TTC549 (cell line): ENCODE measurements around the gene DIDO1.
"Not testable (repeated sequence)": the region's sequence is repeated elsewhere in the genome, so short reads cannot be mapped to it uniquely, and the experiment has no call there.

Source experiments
- FAIRE-seq: peaks from 2 replicates; lab custom pipeline; 2012; peaks lifted over from hg19 to GRCh38; lab: Jason Lieb, UNC

The DIDO1 gene

GRCh38 chr20:62962221-62962879 lies 36.0 kb upstream of the DIDO1 start:
- no peak for FAIRE-seq

GRCh38 chr20:62961799-62962198 lies 35.5 kb upstream of the DIDO1 start:
- FAIRE-seq: no peak

GRCh38 chr20:62961310-62961783 lies 35.0 kb upstream of the DIDO1 start:
- FAIRE-seq: no peak

DNA sequence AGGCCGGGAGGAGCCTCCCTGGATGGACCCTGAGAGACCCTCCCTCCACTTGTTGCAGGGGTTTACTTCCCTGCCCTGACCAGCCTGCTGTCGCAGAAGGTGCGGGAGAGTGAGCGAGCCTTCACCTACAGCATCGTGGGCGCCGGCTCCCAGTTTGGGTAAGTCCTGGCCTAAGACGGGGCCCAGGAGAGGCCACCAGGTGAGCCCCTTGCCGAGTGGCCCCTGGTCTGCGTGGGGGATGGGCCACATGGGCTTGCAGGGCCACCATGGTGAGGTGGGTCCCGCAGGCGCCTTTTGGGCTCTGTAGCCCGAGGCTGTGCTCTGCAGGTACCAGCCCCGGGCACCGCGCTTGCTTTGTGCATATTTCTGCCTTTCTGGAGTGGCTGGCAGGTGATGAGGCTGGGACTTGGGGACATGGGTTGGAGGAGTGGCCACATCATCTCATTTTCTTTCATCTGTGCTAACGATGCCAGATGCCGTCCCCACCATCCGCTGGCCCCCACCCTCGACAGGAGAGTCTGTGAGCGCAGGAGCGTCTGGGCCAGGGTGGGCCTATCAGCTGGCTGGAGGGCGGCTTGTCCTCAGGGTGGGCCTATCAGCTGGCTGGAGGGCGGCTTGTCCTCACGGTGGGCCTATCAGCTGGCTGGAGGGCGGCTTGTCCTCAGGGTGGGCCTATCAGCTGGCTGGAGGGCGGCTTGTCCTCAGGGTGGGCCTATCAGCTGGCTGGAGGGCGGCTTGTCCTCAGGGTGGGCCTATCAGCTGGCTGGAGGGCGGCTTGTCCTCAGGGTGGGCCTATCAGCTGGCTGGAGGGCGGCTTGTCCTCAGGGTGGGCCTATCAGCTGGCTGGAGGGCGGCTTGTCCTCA lies 34.4 kb upstream of the DIDO1 start:
- FAIRE-seq: not testable (repeated sequence)

DNA sequence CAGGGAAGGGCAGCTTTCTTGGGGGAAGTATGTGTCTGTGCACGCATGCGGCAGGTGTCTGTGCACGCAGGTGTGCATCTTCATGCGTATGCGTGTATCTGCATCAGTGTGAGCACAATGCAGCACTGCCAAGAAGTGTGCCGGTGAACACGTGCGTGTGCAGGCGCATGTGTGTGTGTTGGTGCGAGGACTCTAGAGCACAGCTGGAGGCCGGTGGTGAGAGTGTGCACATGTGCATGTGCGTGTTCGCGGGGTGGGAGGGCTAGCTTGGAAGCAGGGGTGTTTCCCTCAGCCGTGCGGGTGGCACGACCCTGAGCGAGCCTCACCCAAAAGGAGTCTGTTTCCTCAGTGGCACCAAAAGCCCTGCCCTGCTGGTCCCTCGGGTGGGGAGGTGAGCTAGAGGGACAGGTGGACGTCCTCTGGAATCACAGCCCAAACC lies 33.7 kb upstream of the DIDO1 start:
- FAIRE-seq: no peak

GRCh38 chr20:62959101-62959971 lies 33.0 kb upstream of the DIDO1 start:
- no peak for FAIRE-seq

DNA sequence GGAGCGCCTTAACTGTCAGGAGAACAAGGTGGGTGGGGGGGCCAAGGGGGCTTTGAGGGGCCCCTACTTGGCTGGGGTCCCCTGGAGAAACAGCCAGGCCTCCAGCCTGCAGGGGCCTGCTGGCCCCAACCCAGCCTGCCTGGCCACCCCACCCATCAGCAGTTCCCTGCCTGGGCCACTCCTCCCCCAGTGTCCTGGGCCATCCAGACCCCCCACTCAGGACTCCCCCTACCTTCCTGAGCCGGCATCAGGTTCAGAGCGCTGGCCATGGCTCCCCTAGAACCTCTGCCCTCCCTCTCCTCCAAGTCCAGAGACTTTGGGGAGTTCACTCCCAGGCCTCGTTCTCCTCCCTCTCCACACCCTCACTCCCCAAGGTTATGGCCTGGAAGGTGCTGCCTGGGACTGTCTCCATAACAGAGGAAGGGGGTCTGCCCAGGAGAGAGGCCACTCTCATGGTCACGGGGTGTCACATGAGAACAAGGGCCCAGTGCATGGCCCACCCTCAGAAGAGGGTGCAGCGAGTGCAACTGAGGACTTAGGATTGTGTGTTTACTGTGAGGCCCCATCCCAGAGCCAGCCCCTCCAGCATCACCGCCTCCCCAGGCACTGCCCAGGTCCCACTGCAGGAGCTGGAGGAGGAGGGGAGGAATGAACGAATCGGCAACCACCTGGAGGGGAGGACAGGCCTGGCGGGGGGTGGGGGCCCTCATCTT lies 32.2 kb upstream of the DIDO1 start:
- FAIRE-seq: no peak

GRCh38 chr20:62957136-62958117 lies 31.1 kb upstream of the DIDO1 start:
- no peak for FAIRE-seq

GRCh38 chr20:62956387-62957135 lies 30.3 kb upstream of the DIDO1 start:
- no peak for FAIRE-seq

GRCh38 chr20:62955519-62956386 lies 29.4 kb upstream of the DIDO1 start:
- no peak for FAIRE-seq

GRCh38 chr20:62953839-62954703 lies 27.8 kb upstream of the DIDO1 start:
- no peak for FAIRE-seq

GRCh38 chr20:62952968-62953838 lies 26.9 kb upstream of the DIDO1 start:
- no peak for FAIRE-seq

- no peak for FAIRE-seq
These were observed 26.2 kb upstream of the DIDO1 start, which contains the start of gene SLC17A9 for GRCh38 chr20:62952373-62952967. TSS of gene SLC17A9 (plus strand) at chr20:62952709. CDS start at chr20:62952831, 122 bp downstream.

DNA sequence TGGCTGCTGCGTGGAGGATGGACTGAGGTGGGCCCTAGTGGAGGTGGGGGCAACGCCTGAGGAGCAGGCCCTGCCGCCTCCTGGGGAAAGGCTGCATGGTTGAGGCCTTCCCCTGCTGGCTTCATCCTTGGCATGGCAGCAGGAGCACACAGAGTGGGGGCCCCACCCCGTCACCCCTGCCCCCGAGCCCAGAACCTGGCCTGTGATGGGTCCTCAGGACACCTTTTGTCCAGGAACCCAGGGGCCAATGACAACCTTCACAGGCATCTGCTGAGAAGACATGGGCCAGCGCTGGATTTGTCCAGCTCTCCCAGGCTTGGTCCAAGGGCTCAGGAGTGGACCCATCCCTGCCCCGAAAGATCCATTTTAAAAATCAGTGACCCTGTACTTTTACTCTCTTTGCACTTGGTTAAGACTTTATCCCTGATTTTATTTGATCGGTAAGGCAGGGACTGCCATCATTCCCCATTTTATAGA lies 25.6 kb upstream of the DIDO1 start:
- FAIRE-seq: no peak

- FAIRE-seq: no peak
These were observed 25.0 kb upstream of the DIDO1 start for GRCh38 chr20:62951143-62951895.
